IMR-90 (cell line): Measurements from ENCODE around the gene KCNQ1. TPM values are rescaled to one million over a fixed set of nuclear protein-coding genes. Genes with fewer than 3 reads are reported as not detected.

Experiments
- ATAC-seq: fragments of 200-7000 bp; cut with Tn5 transposase; 2 replicates; pipeline ENCODE4 v1.9.1; 2020; ENCODE audit warnings: low read depth, mild to moderate bottlenecking, moderate library complexity
- BruUV-seq: library from RNA; stranded (reverse); fragments of 400-500 nt; replicated peaks from 2 replicates; lab custom pipeline; 2021; lab: Mats Ljungman, UMichigan
- CTCF ChIA-PET: fragments of 300-600 bp; formaldehyde crosslinking; extraction: SDS; loops from one replicate; lab custom pipeline; 2021; ENCODE audit warnings: antibody characterized with exemption; lab: Yijun Ruan, JAX
- POLR2A ChIA-PET: fragments of 300-600 bp; sonication (Branson Sonifier 250); formaldehyde crosslinking; loops from one replicate; lab custom pipeline; 2022; ENCODE audit warnings: antibody characterized with exemption; ENCODE audit not compliant: unreplicated experiment; lab: Charles Lee
- DNase-seq: peaks from one replicate; pipeline ENCODE4 v3.0.0; 2013
- H2AFZ ChIP-seq: replicated peaks from 2 replicates; pipeline ENCODE3; 2013; ENCODE audit warnings: low read length, mild to moderate bottlenecking; ENCODE audit not compliant: poor library complexity
- H2AK5ac ChIP-seq: 2 replicates; pipeline ENCODE4 v1.6.1; 2013; ENCODE audit warnings: low read depth, low read length, inconsistent platforms
- H2AK9ac ChIP-seq: replicated peaks from 2 replicates; pipeline ENCODE3; 2013; ENCODE audit warnings: mild to moderate bottlenecking, low read depth, low read length, moderate library complexity; ENCODE audit not compliant: poor library complexity
- H2BK120ac ChIP-seq: 2 replicates; pipeline ENCODE4 v1.6.1; 2013; ENCODE audit warnings: low read depth, low read length, inconsistent platforms
- H2BK15ac ChIP-seq: 3 replicates; pipeline ENCODE4 v1.6.1; 2013; ENCODE audit warnings: low read depth, low read length, inconsistent platforms
- H2BK20ac ChIP-seq: 2 replicates; pipeline ENCODE4 v1.6.1; 2013; ENCODE audit warnings: low read depth, mild to moderate bottlenecking, inconsistent platforms, low read length, moderate library complexity
- H2BK5ac ChIP-seq: 2 replicates; pipeline ENCODE4 v1.6.1; 2013; ENCODE audit warnings: mild to moderate bottlenecking, low read depth, low read length, inconsistent platforms; ENCODE audit not compliant: poor library complexity, severe bottlenecking
- H3K14ac ChIP-seq: replicated peaks from 2 replicates; pipeline ENCODE4 v1.6.1; 2013; ENCODE audit warnings: low read depth, low read length, inconsistent platforms
- H3K18ac ChIP-seq: 2 replicates; pipeline ENCODE4 v1.6.1; 2013; ENCODE audit warnings: low read depth, low read length, control low read depth
- H3K23ac ChIP-seq: 2 replicates; pipeline ENCODE4 v1.6.1; 2013; ENCODE audit warnings: low read depth, low read length, inconsistent platforms
- H3K27ac ChIP-seq: 2 replicates; pipeline ENCODE4 v1.5.1; 2013; ENCODE audit warnings: mild to moderate bottlenecking, control low read depth, low read length; ENCODE audit not compliant: insufficient read depth
- H3K27me3 ChIP-seq: 2 replicates; pipeline ENCODE4 v1.6.1; 2013; ENCODE audit warnings: low read length; ENCODE audit not compliant: control insufficient read depth, insufficient read depth
- H3K36me3 ChIP-seq: 2 replicates; pipeline ENCODE4 v1.6.1; 2013; ENCODE audit warnings: low read length, mixed read lengths; ENCODE audit not compliant: control insufficient read depth, insufficient read depth
- H3K4ac ChIP-seq: 2 replicates; pipeline ENCODE4 v1.6.1; 2013; ENCODE audit warnings: low read depth, low read length, inconsistent platforms
- H3K4me1 ChIP-seq: 2 replicates; pipeline ENCODE4 v1.6.1; 2013; ENCODE audit warnings: low read length, mixed read lengths; ENCODE audit not compliant: control insufficient read depth, insufficient read depth
- H3K4me2 ChIP-seq: 2 replicates; pipeline ENCODE4 v1.6.1; 2013; ENCODE audit warnings: low read depth, mild to moderate bottlenecking, control low read depth, low read length, moderate library complexity
- H3K4me3 ChIP-seq: 2 replicates; pipeline ENCODE4 v1.5.1; 2013; ENCODE audit warnings: low read depth, mild to moderate bottlenecking, control low read depth, low read length, moderate library complexity; ENCODE audit not compliant: insufficient read depth
- H3K56ac ChIP-seq: 2 replicates; pipeline ENCODE4 v1.6.1; 2013; ENCODE audit warnings: low read length, inconsistent platforms; ENCODE audit not compliant: insufficient read depth; ENCODE audit errors: extremely low read depth
- H3K79me1 ChIP-seq, 2 experiments: 2 replicates each; pipeline ENCODE4 v1.6.1; 2013; ENCODE audit warnings: low read length in 2 of 2, inconsistent platforms in 1 of 2, low read depth in 1 of 2
- H3K9ac ChIP-seq: 2 replicates; pipeline ENCODE4 v1.6.1; 2013; ENCODE audit warnings: low read depth, low read length, control low read depth
- H3K9me1 ChIP-seq: 2 replicates; pipeline ENCODE4 v1.6.1; 2013; ENCODE audit warnings: low read length, inconsistent platforms; ENCODE audit not compliant: insufficient read depth
- H3K9me3 ChIP-seq: 2 replicates; pipeline ENCODE4 v1.6.1; 2013; ENCODE audit warnings: low read length; ENCODE audit not compliant: control insufficient read depth, insufficient read depth
- H4K20me1 ChIP-seq: 2 replicates; pipeline ENCODE4 v1.6.1; 2013; ENCODE audit warnings: low read length, inconsistent platforms; ENCODE audit not compliant: insufficient read depth
- H4K5ac ChIP-seq: 2 replicates; pipeline ENCODE4 v1.6.1; 2013; ENCODE audit warnings: mild to moderate bottlenecking, low read depth, low read length, control low read depth
- H4K8ac ChIP-seq, 2 experiments: 2 replicates each; pipeline ENCODE4 v1.6.1; 2013; ENCODE audit warnings: low read depth in 2 of 2, low read length in 2 of 2, control low read depth in 1 of 2, inconsistent platforms in 1 of 2
- H4K91ac ChIP-seq: 2 replicates; pipeline ENCODE4 v1.6.1; 2013; ENCODE audit warnings: low read depth, low read length, inconsistent platforms; ENCODE audit not compliant: insufficient read depth
- CHD1 ChIP-seq: IDR thresholded peaks from 2 replicates; pipeline ENCODE4 v1.6.1; 2012; ENCODE audit warnings: low read depth, low read length, improper control_type of control experiment
- POLR2A ChIP-seq: IDR thresholded peaks from 2 replicates; pipeline ENCODE4 v1.6.1; 2012; ENCODE audit warnings: mild to moderate bottlenecking, low read depth, low read length
- SMC3 ChIP-seq: fragments of 150-350 bp; IDR thresholded peaks from 2 replicates; pipeline ENCODE4 v1.6.1; 2016; ENCODE audit warnings: low read depth, mild to moderate bottlenecking, antibody characterized with exemption, low read length, moderate library complexity
- USF2 ChIP-seq: fragments of 150-350 bp; IDR thresholded peaks from 2 replicates; pipeline ENCODE4 v1.6.1; 2017; ENCODE audit warnings: mild to moderate bottlenecking, antibody characterized with exemption, low read length, low read depth
- WGBS, 2 experiments: methylation state at CpG; one replicate each; pipeline versions ENCODE4 v1.1.5 to v1.1.7; 2013; ENCODE audit warnings: missing lambda C conversion rate in 2 of 2; ENCODE audit not compliant: insufficient read length in 1 of 2; ENCODE audit errors: extremely low coverage in 2 of 2; 5-methylcytosine and 5-hydroxymethylcytosine counted together
- dilution Hi-C: fragments of 300-500 bp; cut with HindIII; formaldehyde crosslinking; loops from one replicate; pipeline ENCODE4 v1.14.3; 2018; ENCODE audit warnings: low sequenced_read_pairs; ENCODE audit not compliant: unreplicated experiment
- in situ Hi-C: fragments of 300-500 bp; cut with MboI; formaldehyde crosslinking; loops from 3 replicates; pipeline ENCODE4 v1.14.3; 2019; ENCODE audit warnings: low sequenced_read_pairs, inconsistent platforms, mixed read lengths
- intact Hi-C: fragments of 100-400 bp; cut with micrococcal nuclease; formaldehyde crosslinking; loops from 2 replicates; pipeline ENCODE4 v1.10.0; 2022
- polyA plus RNA-seq, 3 experiments: library from polyadenylated mRNA; depleted of rRNA; stranded (reverse); fragments of >200 nt; gene quantifications; 2 replicates each; pipeline ENCODE4 v1.2.3, GENCODE V29; 2012; ENCODE audit warnings: low replicate concordance in 1 of 3
- total RNA-seq: library from RNA; depleted of rRNA; stranded (reverse); fragments of >200 nt; gene quantifications from 2 replicates; pipeline ENCODE4 v1.2.3, GENCODE V29; 2012
- TF ChIP-seq, protein P1 (sequence below): conservative IDR thresholded peaks from 2 replicates; pipeline ENCODE4 v1.5.1; 2012; ENCODE audit warnings: mild to moderate bottlenecking, low read depth, low read length, improper control_type of control experiment

The KCNQ1 gene
- total and polyA plus RNA-seq, 2 of the 4 experiments (the other 2 are of a cell fraction): 0.07 TPM; not detected in 1

DNA sequence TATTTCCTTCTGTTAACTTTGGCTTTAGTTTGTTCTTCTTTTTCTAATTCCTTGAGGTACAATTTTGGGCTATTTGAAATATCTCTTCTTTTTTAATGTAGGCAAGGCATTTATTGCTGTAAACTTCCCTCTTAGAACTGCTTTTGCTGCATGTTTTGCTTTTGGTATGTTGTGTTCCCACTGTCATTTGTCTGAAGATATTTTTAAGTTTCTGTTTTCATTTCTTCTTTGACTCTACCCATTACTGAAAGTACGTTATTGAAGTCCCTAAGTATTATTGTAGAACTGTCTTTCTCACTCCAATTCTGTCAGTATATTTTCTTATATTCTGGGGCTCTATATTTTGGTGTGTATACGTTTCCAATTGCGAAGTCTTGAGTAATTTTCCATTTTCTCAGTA lies 177.1 kb downstream of the KCNQ1 start:
- Histone ChIP-seq H3K27me3 (no peaks in the 10 kb centered on the region; the same call in 1 of the 2 replicates), H3K9ac (no peak overlapping the region), H3K4me3 (no peak overlapping the region), H3K27ac (no peak overlapping the region), H3K18ac (no peak overlapping the region), H3K9me3 (peaks cover 23% of the 10 kb centered on the region), H3K9me1 (no peaks in the 10 kb centered on the region), H3K23ac (no peak overlapping the region), H3K4me1 (no peaks in the 10 kb centered on the region), H3K36me3 (no peaks in the 10 kb centered on the region), H3K4ac (no peak overlapping the region), H3K4me2 (no peak overlapping the region), H2BK5ac (no peak overlapping the region), H2AK5ac (no peak overlapping the region), H4K20me1 (no peaks in the 10 kb centered on the region), H4K8ac (no peak overlapping the region), H2AK9ac (no peak overlapping the region), H2BK120ac (no peak overlapping the region), H2AFZ (no peak overlapping the region), H2BK20ac (no peak overlapping the region), H3K79me1 (no peaks in the 10 kb centered on the region), H2BK15ac (no peak overlapping the region), H3K14ac (no peak overlapping the region), H4K5ac (no peak overlapping the region), H4K91ac (no peak overlapping the region), H3K56ac (no peak overlapping the region)
- no CpG with 5 or more reads among the region's 3 CpGs for WGBS, 2 experiments
- no peak for ATAC-seq
- no TSS peak for BruUV-seq
- intact Hi-C loops: no loop called here
- in situ Hi-C loops: no loop called here
- ChIA-PET POLR2A (no interaction called here), CTCF (no interaction called here)
- TF ChIP-seq CHD1 (no peak), POLR2A (no peak), SMC3 (no peak), USF2 (no peak)
- TF ChIP-seq, protein P1, sequence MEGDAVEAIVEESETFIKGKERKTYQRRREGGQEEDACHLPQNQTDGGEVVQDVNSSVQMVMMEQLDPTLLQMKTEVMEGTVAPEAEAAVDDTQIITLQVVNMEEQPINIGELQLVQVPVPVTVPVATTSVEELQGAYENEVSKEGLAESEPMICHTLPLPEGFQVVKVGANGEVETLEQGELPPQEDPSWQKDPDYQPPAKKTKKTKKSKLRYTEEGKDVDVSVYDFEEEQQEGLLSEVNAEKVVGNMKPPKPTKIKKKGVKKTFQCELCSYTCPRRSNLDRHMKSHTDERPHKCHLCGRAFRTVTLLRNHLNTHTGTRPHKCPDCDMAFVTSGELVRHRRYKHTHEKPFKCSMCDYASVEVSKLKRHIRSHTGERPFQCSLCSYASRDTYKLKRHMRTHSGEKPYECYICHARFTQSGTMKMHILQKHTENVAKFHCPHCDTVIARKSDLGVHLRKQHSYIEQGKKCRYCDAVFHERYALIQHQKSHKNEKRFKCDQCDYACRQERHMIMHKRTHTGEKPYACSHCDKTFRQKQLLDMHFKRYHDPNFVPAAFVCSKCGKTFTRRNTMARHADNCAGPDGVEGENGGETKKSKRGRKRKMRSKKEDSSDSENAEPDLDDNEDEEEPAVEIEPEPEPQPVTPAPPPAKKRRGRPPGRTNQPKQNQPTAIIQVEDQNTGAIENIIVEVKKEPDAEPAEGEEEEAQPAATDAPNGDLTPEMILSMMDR: no peak
- dilution Hi-C loops: no loop called here
- no peak for DNase-seq
